Pancreas (tissue), 10 donors: Measurements from ENCODE around the gene CSNK2A1. TPM values are rescaled to one million over a fixed set of nuclear protein-coding genes. Genes with fewer than 3 reads are reported as not detected.
"Not testable (repeated sequence)": the region's sequence is repeated elsewhere in the genome, so short reads cannot be mapped to it uniquely, and the experiment has no call there.

Experiments used
- ATAC-seq, 4 donors: fragments of 200-7000 bp; cut with Tn5 transposase; one replicate each; pipeline versions ENCODE4 v1.8.0 to v1.9.1; 2020; ENCODE audit warnings: mild to moderate bottlenecking in 4 of 4, moderate library complexity in 4 of 4
- DNase-seq, 6 donors: peaks; one replicate each; pipeline ENCODE4 v3.0.0-alpha.2; 2020
- FAIRE-seq: peaks from 2 replicates; lab custom pipeline; 2012; peaks lifted over from hg19 to GRCh38; lab: Jason Lieb, UNC
- H3K27ac ChIP-seq, 4 donors: fragments of 200-600 bp; sonication (generic); 1 replicate in 3 of 4; 2 replicates in 1 of 4; pipeline versions ENCODE4 v1.5.0 to v1.8.0; 2020
- H3K27me3 ChIP-seq, 4 donors: fragments of 200-600 bp; one replicate each; pipeline ENCODE4 v1.8.0; 2021
- H3K36me3 ChIP-seq, 3 donors: fragments of 200-600 bp; sonication (generic) in 1 of 3; one replicate each; pipeline versions ENCODE4 v1.5.0 to v1.8.0; 2020 to 2021
- H3K4me1 ChIP-seq, 3 donors: fragments of 200-600 bp; one replicate each; pipeline ENCODE4 v1.8.0; 2021
- H3K4me3 ChIP-seq, 4 donors: fragments of 200-600 bp; sonication (generic) in 2 of 4; one replicate each; pipeline versions ENCODE4 v1.5.0 to v1.8.0; 2020 to 2021
- H3K9me3 ChIP-seq, 4 donors: fragments of 200-600 bp; one replicate each; pipeline ENCODE4 v1.8.0; 2021
- WGBS, 2 donors: extraction: QIAGEN DNeasy Blood & Tissue Kit; methylation state at CpG; one replicate each; pipeline ENCODE4 v1.1.7; 2013; 5-methylcytosine and 5-hydroxymethylcytosine counted together
- intact Hi-C, 3 donors: fragments of 100-400 bp; cut with DNase I; formaldehyde crosslinking; loops; one replicate each; pipeline versions ENCODE4 v1.11.1 to v1.14.2; 2022
- polyA plus RNA-seq, 2 donors: library from polyadenylated mRNA; stranded (reverse); fragments of 200-250 nt; gene quantifications; one replicate each; pipeline ENCODE4 v1.2.3, GENCODE V29; 2013
- total RNA-seq, 6 donors: library from RNA; stranded (reverse); fragmentation: NEBNext Ultra II Directional in 4 of 6; extraction: Animal tissue kit (Norgen Biotek cat#: 25700) in 4 of 6; gene quantifications; one replicate each; pipeline versions ENCODE4 v1.2.1 to v1.2.4, GENCODE V29; 2021 to 2023
- TF ChIP-seq, protein P1 (sequence below), 4 donors: fragments of 200-600 bp; sonication (generic) in 3 of 4; IDR thresholded peaks; one replicate each; pipeline versions ENCODE4 v1.5.0 to v1.8.0; 2021; ENCODE audit warnings: antibody characterized with exemption in 4 of 4
- donor health status: healthy with polysubstance abuse.
- donor health status: DM: no; HTN: no; CAD: no; lungs with moderate emphysema.
- donor health status: DM: no; HTN: no; CAD: no.
- donor health status: control.
- donor health status: control.
- donor health status: Bipolar disorder and iron deficiency.
- donor health status: DM: yes; HTN: yes; CAD: no.
- donor health status: DM: no; HTN: no; CAD: no.
- donor health status: DM: no; HTN: no; CAD: no.
- donor health status: DM: yes; HTN: yes; CAD: no.

The CSNK2A1 gene
- total and polyA plus RNA-seq, 8 donors = 12.7 to 57.4 (median 46.2) TPM

DNA sequence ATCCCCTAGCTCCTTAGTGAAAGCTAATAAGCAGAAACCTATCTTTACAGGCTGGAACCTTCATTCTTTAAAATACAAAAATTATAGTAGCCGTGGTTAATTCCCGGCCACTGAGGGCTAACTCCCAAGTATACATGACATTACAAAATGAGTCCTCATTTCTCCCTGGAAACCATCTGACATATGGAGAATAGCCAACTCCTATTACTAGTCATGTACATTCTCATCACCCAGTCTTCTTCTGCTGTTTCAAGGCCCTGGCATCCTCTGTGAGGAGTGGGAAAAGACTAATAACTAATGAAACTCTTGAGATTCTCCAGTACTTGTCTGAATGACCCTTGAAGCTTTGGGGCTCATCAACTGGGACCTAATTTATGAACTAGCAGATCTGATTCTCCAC is 30.2 kb downstream of the CSNK2A1 start:
- no peak for ATAC-seq
- no peaks in the 10 kb centered on the region for H3K36me3 ChIP-seq
- no peak for DNase-seq
- 75 to 86% methylated on average over 2 of the region's 2 CpGs for WGBS, 2 donors
- FAIRE-seq = no peak
- no peaks in the 10 kb centered on the region for H3K9me3 ChIP-seq
- TF ChIP-seq, protein P1, sequence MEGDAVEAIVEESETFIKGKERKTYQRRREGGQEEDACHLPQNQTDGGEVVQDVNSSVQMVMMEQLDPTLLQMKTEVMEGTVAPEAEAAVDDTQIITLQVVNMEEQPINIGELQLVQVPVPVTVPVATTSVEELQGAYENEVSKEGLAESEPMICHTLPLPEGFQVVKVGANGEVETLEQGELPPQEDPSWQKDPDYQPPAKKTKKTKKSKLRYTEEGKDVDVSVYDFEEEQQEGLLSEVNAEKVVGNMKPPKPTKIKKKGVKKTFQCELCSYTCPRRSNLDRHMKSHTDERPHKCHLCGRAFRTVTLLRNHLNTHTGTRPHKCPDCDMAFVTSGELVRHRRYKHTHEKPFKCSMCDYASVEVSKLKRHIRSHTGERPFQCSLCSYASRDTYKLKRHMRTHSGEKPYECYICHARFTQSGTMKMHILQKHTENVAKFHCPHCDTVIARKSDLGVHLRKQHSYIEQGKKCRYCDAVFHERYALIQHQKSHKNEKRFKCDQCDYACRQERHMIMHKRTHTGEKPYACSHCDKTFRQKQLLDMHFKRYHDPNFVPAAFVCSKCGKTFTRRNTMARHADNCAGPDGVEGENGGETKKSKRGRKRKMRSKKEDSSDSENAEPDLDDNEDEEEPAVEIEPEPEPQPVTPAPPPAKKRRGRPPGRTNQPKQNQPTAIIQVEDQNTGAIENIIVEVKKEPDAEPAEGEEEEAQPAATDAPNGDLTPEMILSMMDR (IDR thresholded peaks at IDR 0.05) = no peak
- peaks cover 15 to 57% (median 29%) of the 10 kb centered on the region in 3 donors for H3K4me1 ChIP-seq
- intact Hi-C loops = no loop called here
- H3K27me3 ChIP-seq = no peaks in the 10 kb centered on the region
- H3K4me3 ChIP-seq = no peak overlapping the region
- H3K27ac ChIP-seq = no peak overlapping the region

- DNase-seq, H3K27ac ChIP-seq, H3K4me3 ChIP-seq, FAIRE-seq, H3K27me3 ChIP-seq, intact Hi-C loops, H3K9me3 ChIP-seq, H3K36me3 ChIP-seq: not testable (repeated sequence)
- peaks cover 29 to 60% (median 46%) of the 10 kb centered on the region in 3 donors for H3K4me1 ChIP-seq
- WGBS, 2 donors = 54 to 60% methylated on average over 9 of the region's 9 CpGs
- peak; percentile 43 to 75 (median 55) for ATAC-seq
These were observed 33.1 kb downstream of the CSNK2A1 start for GRCh38 chr20:510328-511057.

- H3K4me3 ChIP-seq, H3K9me3 ChIP-seq, FAIRE-seq, intact Hi-C loops, H3K27me3 ChIP-seq: not testable (repeated sequence)
- Histone ChIP-seq H3K4me1 (peaks cover 29 to 52% (median 46%) of the 10 kb centered on the region in 3 donors), H3K27ac (peak overlapping the region; percentile 33 to 64 (median 60)), H3K36me3 (peaks cover 0 to 20% (median 4%) of the 10 kb centered on the region in 3 donors)
- WGBS, 2 donors = 4 to 12% methylated on average over 6 of the region's 6 CpGs
- ATAC-seq (peak; percentile 69 to 79 (median 78)), DNase-seq (peak in 1 of 6 donors; percentile 29)
These were observed 35.2 kb downstream of the CSNK2A1 start for GRCh38 chr20:508364-508787.

GRCh38 chr20:507761-508332 is 35.7 kb downstream of the CSNK2A1 start:
- DNase-seq = no peak
- Histone ChIP-seq H3K27ac (peak overlapping the region in 3 of 4 donors; percentile 56 to 64 (median 64)), H3K36me3 (peaks cover 0 to 25% (median 9%) of the 10 kb centered on the region in 3 donors), H3K4me1 (peaks cover 29 to 52% (median 46%) of the 10 kb centered on the region in 3 donors), H3K27me3 (no peaks in the 10 kb centered on the region), H3K9me3 (no peaks in the 10 kb centered on the region), H3K4me3 (no peak overlapping the region)
- peak; percentile 3 to 15 (median 10) for ATAC-seq
- WGBS, 2 donors = 42 to 44% methylated on average over 7 of the region's 7 CpGs
- FAIRE-seq = no peak
- intact Hi-C loops = no loop called here
- TF ChIP-seq, protein P1 (IDR thresholded peaks at IDR 0.05) = no peak

DNA sequence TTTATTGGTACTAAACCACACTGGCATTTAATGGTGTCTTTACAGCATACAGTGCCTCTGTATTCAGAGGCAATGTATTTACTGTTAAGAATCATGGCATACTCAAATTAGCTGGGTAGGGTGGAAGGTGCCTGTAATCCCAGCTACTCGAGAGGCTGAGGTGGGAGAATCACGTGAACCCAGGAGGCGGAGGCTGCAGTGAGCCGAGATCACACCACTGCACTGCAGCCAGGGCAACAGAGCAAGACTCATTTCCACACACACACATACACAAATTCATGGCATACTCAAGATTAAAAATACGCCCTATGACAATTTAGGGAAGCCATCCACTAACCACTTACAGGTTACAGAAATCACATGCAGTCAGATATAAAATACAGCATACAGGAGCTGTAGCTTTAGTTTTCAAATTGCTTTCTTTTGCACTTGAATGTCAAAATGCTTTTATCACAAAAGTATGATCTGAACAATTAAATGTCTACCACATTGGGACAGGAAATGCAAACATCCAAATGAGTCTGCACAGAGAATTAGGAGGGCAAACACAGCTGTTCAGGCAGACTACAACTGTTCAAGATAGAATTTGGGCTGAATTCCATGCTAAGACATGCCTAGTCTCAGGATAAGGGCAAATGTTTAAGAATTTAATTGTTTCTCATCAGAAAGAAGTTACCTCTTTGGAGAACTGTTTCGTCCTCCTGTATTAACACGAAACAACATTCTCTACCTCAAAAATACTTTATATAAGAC is 36.4 kb downstream of the CSNK2A1 start:
- Histone ChIP-seq H3K27ac (peak overlapping the region in 2 of 4 donors; percentile 64), H3K4me3 (no peak overlapping the region), H3K27me3 (no peaks in the 10 kb centered on the region), H3K9me3 (no peaks in the 10 kb centered on the region), H3K36me3 (peaks cover 0 to 31% (median 10%) of the 10 kb centered on the region in 3 donors), H3K4me1 (peaks cover 29 to 52% (median 46%) of the 10 kb centered on the region in 3 donors)
- TF ChIP-seq, protein P1 (IDR thresholded peaks at IDR 0.05) = no peak
- intact Hi-C loops = no loop called here
- no peak for FAIRE-seq
- peak in 1 of 6 donors; percentile 13 for DNase-seq
- WGBS, 2 donors = 47 to 50% methylated on average over 7 of the region's 7 CpGs
- peak; percentile 39 to 50 (median 48) for ATAC-seq
